OCI-LY7 (cell line): ENCODE measurements around the gene BICC1. TPM values are rescaled to one million over a fixed set of nuclear protein-coding genes. Genes with fewer than 3 reads are reported as not detected.

Source experiments
- BruUV-seq: library from RNA; stranded (reverse); fragments of 400-500 nt; replicated peaks from 2 replicates; lab custom pipeline; 2021; lab: Mats Ljungman, UMichigan
- CTCF ChIA-PET: fragments of 300-600 bp; sonication (Branson Sonifier 250); formaldehyde crosslinking; loops from one replicate; lab custom pipeline; 2022; ENCODE audit warnings: antibody characterized with exemption; ENCODE audit not compliant: unreplicated experiment; lab: Charles Lee
- POLR2A ChIA-PET: fragments of 300-600 bp; sonication (Branson Sonifier 250); formaldehyde crosslinking; loops from one replicate; lab custom pipeline; 2022; ENCODE audit warnings: antibody characterized with exemption; lab: Charles Lee
- DNase-seq: peaks from one replicate; pipeline ENCODE4 v3.0.0-alpha.2; 2015; ENCODE audit warnings: low spot score
- H2AFZ ChIP-seq: fragments of 200-600 bp; sonication (generic), shearing (Covaris generic); 2 replicates; pipeline ENCODE4 v1.6.1; 2014; ENCODE audit warnings: mild to moderate bottlenecking, antibody characterized with exemption, low read length, moderate library complexity
- H3K27ac ChIP-seq: fragments of 200-600 bp; sonication (generic); 2 replicates; pipeline ENCODE4 v1.5.1; 2014; ENCODE audit warnings: mixed run types, low read depth, mild to moderate bottlenecking, moderate library complexity, low read length, inconsistent platforms; ENCODE audit not compliant: poor library complexity, severe bottlenecking
- H3K36me3 ChIP-seq: fragments of 200-600 bp; sonication (generic); 2 replicates; pipeline ENCODE4 v1.6.1; 2014; ENCODE audit warnings: mild to moderate bottlenecking, antibody characterized with exemption, low read length, moderate library complexity, mixed read lengths; ENCODE audit not compliant: insufficient read depth
- H3K4me1 ChIP-seq: fragments of 200-600 bp; sonication (generic); 2 replicates; pipeline ENCODE4 v1.5.1; 2014; ENCODE audit warnings: mild to moderate bottlenecking, low read length; ENCODE audit not compliant: insufficient read depth, poor library complexity, severe bottlenecking
- H3K4me2 ChIP-seq: fragments of 200-600 bp; sonication (generic); 2 replicates; pipeline ENCODE4 v1.6.1; 2014; ENCODE audit warnings: mild to moderate bottlenecking, low read length
- H3K4me3 ChIP-seq: fragments of 200-600 bp; sonication (generic); 2 replicates; pipeline ENCODE4 v1.5.1; 2014; ENCODE audit warnings: mild to moderate bottlenecking, low read depth, low read length; ENCODE audit not compliant: poor library complexity, severe bottlenecking
- H3K79me2 ChIP-seq: fragments of 200-600 bp; sonication (generic); 2 replicates; pipeline ENCODE4 v1.6.1; 2016; ENCODE audit warnings: low read depth, mild to moderate bottlenecking, low read length, moderate library complexity, mixed read lengths; ENCODE audit not compliant: insufficient read depth
- H3K9me2 ChIP-seq: fragments of 200-600 bp; sonication (generic); 2 replicates; pipeline ENCODE4 v1.6.1; 2016; ENCODE audit warnings: mild to moderate bottlenecking, low read length, mixed read lengths; ENCODE audit not compliant: insufficient read depth
- H3K9me3 ChIP-seq: fragments of 200-600 bp; sonication (generic); 2 replicates; pipeline ENCODE4 v1.6.1; 2014; ENCODE audit warnings: mild to moderate bottlenecking, mixed run types, low read length, mixed read lengths
- H4K20me1 ChIP-seq: fragments of 200-600 bp; sonication (generic); 2 replicates; pipeline ENCODE4 v1.6.1; 2014; ENCODE audit warnings: mild to moderate bottlenecking, antibody characterized with exemption, low read length, moderate library complexity, mixed read lengths; ENCODE audit not compliant: insufficient read depth
- CTCF ChIP-seq: fragments of 200-600 bp; sonication (generic); conservative IDR thresholded peaks from 2 replicates; pipeline ENCODE4 v1.5.1; 2014; ENCODE audit warnings: mild to moderate bottlenecking, antibody characterized with exemption, low read length, moderate library complexity, mixed read lengths
- EZH2phosphoT487 ChIP-seq: fragments of 200-600 bp; sonication (generic); IDR thresholded peaks from 2 replicates; pipeline ENCODE4 v1.6.1; 2018; ENCODE audit warnings: low read depth, borderline replicate concordance, mild to moderate bottlenecking, mixed run types, antibody characterized with exemption, low read length, moderate library complexity, mixed read lengths
- intact Hi-C: fragments of 100-400 bp; cut with micrococcal nuclease; formaldehyde crosslinking; loops from one replicate; pipeline ENCODE4 v1.10.0; 2022; ENCODE audit not compliant: unreplicated experiment
- total RNA-seq, 2 experiments: library from RNA; depleted of rRNA in 1 of 2; stranded (reverse); fragments of >200 nt in 1 of 2; shearing (Covaris generic) in 1 of 2; gene quantifications; 2 replicates each; pipeline ENCODE4 v1.2.3, GENCODE V29; 2014 to 2022

Gene BICC1
- total RNA-seq, 2 experiments from 2014 or later, result not detected

GRCh38 chr10:58753425-58753824, 240.8 kb downstream of the BICC1 start:
- CTCF ChIA-PET, result no interaction called here

GRCh38 chr10:58754469-58755339, 242.0 kb downstream of the BICC1 start:
- no peaks in the 10 kb centered on the region for H3K4me1 ChIP-seq
- no peak for DNase-seq
- H3K4me3 ChIP-seq, result no peak overlapping the region
- H3K4me2 ChIP-seq, result no peak overlapping the region
- no peaks in the 10 kb centered on the region for H3K9me3 ChIP-seq
- TF ChIP-seq EZH2phosphoT487 (no peak), CTCF (no peak)
- ChIA-PET CTCF (interaction anchor here (0.7 kb wide), 1 partner anchor 781 kb away, joined by 6 read pairs; no protein-coding TSS in a partner anchor), POLR2A (interaction anchor here (1.0 kb wide), 1 partner anchor 10 kb away, joined by 4 read pairs; no protein-coding TSS in a partner anchor)
- H3K9me2 ChIP-seq, result no peaks in the 10 kb centered on the region
- no peaks in the 10 kb centered on the region for H3K36me3 ChIP-seq
- H3K27ac ChIP-seq, result no peak overlapping the region
- H3K79me2 ChIP-seq, result no peaks in the 10 kb centered on the region
- no TSS peak for BruUV-seq
- H4K20me1 ChIP-seq, result no peaks in the 10 kb centered on the region
- no peak overlapping the region for H2AFZ ChIP-seq
- intact Hi-C loops, result no loop called here

More at GRCh38 chr10:58753425-58753824, 240.8 kb downstream of the BICC1 start:
- H3K9me3 ChIP-seq, result no peaks in the 10 kb centered on the region
- H3K9me2 ChIP-seq, result no peaks in the 10 kb centered on the region
- no peak for DNase-seq
- H2AFZ ChIP-seq, result no peak overlapping the region
- POLR2A ChIA-PET, result no interaction called here
- no peak overlapping the region for H3K4me3 ChIP-seq
- no peaks in the 10 kb centered on the region for H3K4me1 ChIP-seq
- no peaks in the 10 kb centered on the region for H3K79me2 ChIP-seq
- intact Hi-C loops, result no loop called here
- H4K20me1 ChIP-seq, result no peaks in the 10 kb centered on the region
- no peak for TF ChIP-seq CTCF
- no peak for TF ChIP-seq EZH2phosphoT487
- H3K4me2 ChIP-seq, result no peak overlapping the region
- no TSS peak for BruUV-seq
- H3K36me3 ChIP-seq, result no peaks in the 10 kb centered on the region
- H3K27ac ChIP-seq, result no peak overlapping the region

- Histone ChIP-seq H3K4me1 (no peaks in the 10 kb centered on the region), H3K4me3 (no peak overlapping the region), H3K79me2 (no peaks in the 10 kb centered on the region), H3K4me2 (no peak overlapping the region), H4K20me1 (no peaks in the 10 kb centered on the region), H3K9me3 (no peaks in the 10 kb centered on the region), H3K27ac (no peak overlapping the region), H3K36me3 (no peaks in the 10 kb centered on the region), H3K9me2 (no peaks in the 10 kb centered on the region), H2AFZ (no peak overlapping the region)
- no TSS peak for BruUV-seq
- TF ChIP-seq CTCF (no peak), EZH2phosphoT487 (no peak)
- ChIA-PET CTCF (interaction anchor here (0.7 kb wide), 1 partner anchor 780 kb away, joined by 6 read pairs; no protein-coding TSS in a partner anchor), POLR2A (interaction anchor here (1.0 kb wide), 1 partner anchor 11 kb away, joined by 4 read pairs; no protein-coding TSS in a partner anchor)
- intact Hi-C loops, result no loop called here
- DNase-seq, result no peak
Observed at GRCh38 chr10:58755340-58755610, 242.6 kb downstream of the BICC1 start.
